PFSK-1 (cell line): Measurements from ENCODE around the gene NIT2.

Experiments
- POLR2AphosphoS5 ChIP-seq: IDR thresholded peaks from 2 replicates; pipeline ENCODE4 v1.6.1; 2012; ENCODE audit warnings: low read depth, mild to moderate bottlenecking, control low read depth, low read length, moderate library complexity
- REST ChIP-seq, 2 experiments: IDR thresholded peaks; 2 replicates each; pipeline versions ENCODE4 v1.6.1 to v1.8.0; 2011 to 2012; ENCODE audit warnings: low read depth in 2 of 2, low read length in 2 of 2, control low read depth in 1 of 2, inconsistent platforms in 1 of 2, mild to moderate bottlenecking in 1 of 2, moderate library complexity in 1 of 2; ENCODE audit not compliant: insufficient read depth in 1 of 2
- TAF1 ChIP-seq: IDR thresholded peaks from 2 replicates; pipeline ENCODE4 v1.6.1; 2012; ENCODE audit warnings: low read length, control low read depth, borderline replicate concordance; ENCODE audit not compliant: insufficient read depth

GRCh38 chr3:100361897-100362296 lies 27.3 kb downstream of the NIT2 start:
- TF ChIP-seq TAF1 (no peak), REST (IDR thresholded peaks at IDR 0.05; ENCODE audit: insufficient read depth in 1 of 2, low read depth in 2 of 2, low read length in 2 of 2) (no peak), POLR2AphosphoS5 (no peak; the same call in 1 of the 2 replicates)
